Karpas-422 (cell line): ENCODE results near the gene MYH9. TPM values are rescaled to one million over a fixed set of nuclear protein-coding genes. Genes with fewer than 3 reads are reported as not detected.
"Not testable (repeated sequence)": the region's sequence is repeated elsewhere in the genome, so short reads cannot be mapped to it uniquely, and the experiment has no call there.

Experiments used
- DNase-seq: peaks from one replicate; pipeline ENCODE4 v3.0.0-alpha.2; 2015
- H2AFZ ChIP-seq: fragments of 200-600 bp; sonication (generic); 2 replicates; pipeline ENCODE4 v1.6.1; 2014; ENCODE audit warnings: antibody characterized with exemption, low read length, mixed read lengths
- H3K27ac ChIP-seq: fragments of 200-600 bp; sonication (generic); 2 replicates; pipeline ENCODE4 v1.5.1; 2014; ENCODE audit warnings: mild to moderate bottlenecking, low read length, moderate library complexity
- H3K27me3 ChIP-seq: fragments of 200-600 bp; sonication (generic); 2 replicates; pipeline ENCODE4 v1.6.1; 2014; ENCODE audit warnings: low read length, mixed read lengths
- H3K36me3 ChIP-seq: fragments of 200-600 bp; sonication (generic); 2 replicates; pipeline ENCODE4 v1.6.1; 2014; ENCODE audit warnings: low read length, mixed read lengths; ENCODE audit not compliant: insufficient read depth
- H3K4me1 ChIP-seq: fragments of 200-600 bp; sonication (generic); 2 replicates; pipeline ENCODE4 v1.6.1; 2014; ENCODE audit warnings: mild to moderate bottlenecking, low read length, mixed read lengths
- H3K4me2 ChIP-seq: fragments of 200-600 bp; sonication (generic); 2 replicates; pipeline ENCODE4 v1.6.1; 2014; ENCODE audit warnings: low read length, low read depth, mild to moderate bottlenecking; ENCODE audit not compliant: poor library complexity, severe bottlenecking
- H3K4me3 ChIP-seq: fragments of 200-600 bp; sonication (generic); 2 replicates; pipeline ENCODE4 v1.5.1; 2014; ENCODE audit warnings: mild to moderate bottlenecking, antibody characterized with exemption, low read length, mixed read lengths
- H3K79me2 ChIP-seq: fragments of 200-600 bp; sonication (generic); 2 replicates; pipeline ENCODE4 v1.6.1; 2014; ENCODE audit warnings: mild to moderate bottlenecking, low read length, mixed read lengths
- H3K9ac ChIP-seq: fragments of 200-600 bp; sonication (generic); 2 replicates; pipeline ENCODE4 v1.6.0; 2014; ENCODE audit warnings: low read length
- H3K9me2 ChIP-seq: fragments of 200-600 bp; sonication (generic), shearing (Covaris generic); replicated peaks from 2 replicates; pipeline ENCODE4 v1.6.0; 2014; ENCODE audit warnings: mild to moderate bottlenecking, low read length, moderate library complexity; ENCODE audit not compliant: insufficient read depth
- H3K9me3 ChIP-seq: fragments of 300-700, 200-600 bp; sonication (generic); 2 replicates; pipeline ENCODE4 v1.6.1; 2014; ENCODE audit warnings: low read length, mixed read lengths
- H4K20me1 ChIP-seq: fragments of 200-600 bp; sonication (generic); 2 replicates; pipeline ENCODE4 v1.6.1; 2014; ENCODE audit warnings: mild to moderate bottlenecking, antibody characterized with exemption, low read length, low read depth; ENCODE audit not compliant: insufficient read depth
- total RNA-seq: library from RNA; depleted of rRNA; stranded (reverse); fragments of >200 nt; shearing (Covaris generic); gene quantifications from 2 replicates; pipeline ENCODE4 v1.2.3, GENCODE V29; 2014; ENCODE audit warnings: low replicate concordance

MYH9 gene
- total RNA-seq, 1 experiment from 2014 or later: 57.5 TPM

DNA sequence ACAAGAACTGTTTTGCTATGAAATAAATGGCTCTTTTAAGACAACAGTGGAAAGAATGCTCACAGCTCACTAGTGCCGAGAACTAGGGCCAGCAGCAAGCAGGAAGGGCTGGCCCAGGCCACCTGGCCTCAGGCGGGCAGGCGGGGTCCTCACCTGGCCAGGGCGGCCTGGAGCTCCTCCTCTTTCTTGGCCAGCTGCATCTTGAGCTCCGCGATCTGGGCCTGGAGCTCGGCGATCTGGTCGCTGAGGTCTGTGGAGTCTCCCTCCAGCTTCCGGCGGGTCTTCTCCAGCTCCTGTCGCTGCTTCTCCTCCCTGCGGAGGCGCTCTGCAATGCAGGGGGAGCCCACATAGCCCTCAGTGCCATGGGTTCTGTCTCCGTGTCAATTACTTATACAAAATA, 91.1 kb downstream of the MYH9 start:
- Histone ChIP-seq H3K27ac (no peak overlapping the region), H3K9me2 (no peaks in the 10 kb centered on the region), H3K36me3 (peaks cover 37% of the 10 kb centered on the region), H3K27me3 (no peaks in the 10 kb centered on the region), H3K79me2 (no peaks in the 10 kb centered on the region; the same call in 1 of the 2 replicates), H2AFZ (no peak overlapping the region), H4K20me1 (no peaks in the 10 kb centered on the region), H3K9ac (no peak overlapping the region), H3K4me2 (no peak overlapping the region), H3K9me3 (no peaks in the 10 kb centered on the region), H3K4me3 (no peak overlapping the region), H3K4me1 (peaks cover 3% of the 10 kb centered on the region)
- no peak for DNase-seq

DNA sequence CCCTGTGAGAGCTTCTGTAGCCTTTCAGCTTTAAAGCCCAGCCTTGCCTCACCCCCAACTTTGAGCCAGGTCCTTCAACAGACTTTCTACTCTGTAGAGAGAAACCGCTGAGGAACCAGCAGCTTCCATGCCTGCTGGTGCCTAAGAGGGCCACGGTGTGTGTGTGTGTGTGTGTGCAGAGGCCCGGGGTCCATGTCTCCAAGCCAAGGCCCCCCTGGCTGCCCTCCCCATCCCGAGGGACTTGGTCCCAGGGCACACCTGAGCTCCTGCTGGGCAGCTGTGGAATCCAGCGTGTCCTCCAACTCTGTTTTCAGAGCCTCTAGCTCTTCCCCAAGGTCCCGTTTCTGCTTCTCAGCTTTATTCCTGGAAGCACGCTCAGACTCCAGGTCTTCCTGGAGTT, 92.5 kb downstream of the MYH9 start:
- H2AFZ ChIP-seq: no peak overlapping the region
- no peaks in the 10 kb centered on the region for H4K20me1 ChIP-seq
- H3K79me2 ChIP-seq: no peaks in the 10 kb centered on the region
- DNase-seq: no peak
- H3K9me2 ChIP-seq: no peaks in the 10 kb centered on the region
- no peaks in the 10 kb centered on the region for H3K27me3 ChIP-seq
- no peak overlapping the region for H3K27ac ChIP-seq
- peaks cover 34% of the 10 kb centered on the region for H3K36me3 ChIP-seq
- H3K4me3 ChIP-seq: no peak overlapping the region
- H3K4me2 ChIP-seq: no peak overlapping the region
- H3K4me1 ChIP-seq: no peaks in the 10 kb centered on the region
- no peak overlapping the region for H3K9ac ChIP-seq
- no peaks in the 10 kb centered on the region for H3K9me3 ChIP-seq

DNA sequence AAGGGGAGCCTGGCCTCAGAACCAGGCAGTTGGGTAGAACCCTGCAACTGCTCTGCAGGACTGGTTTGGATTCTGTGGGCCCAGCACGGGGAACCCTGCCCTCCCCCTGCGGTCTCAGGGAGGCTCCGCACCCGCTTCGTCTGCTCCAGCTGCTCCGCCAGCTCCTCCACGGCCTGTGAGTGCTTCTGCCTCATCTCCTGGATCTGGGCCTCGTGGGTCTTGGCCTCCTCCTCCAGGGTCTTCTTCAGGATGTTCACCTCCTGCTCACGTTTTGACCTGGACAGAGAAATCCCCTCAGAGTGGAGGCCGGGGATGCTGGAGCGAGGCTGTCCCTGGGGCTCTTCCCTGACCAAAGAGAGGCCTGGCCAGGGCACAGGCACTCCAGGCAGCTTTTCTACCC, 93.0 kb downstream of the MYH9 start:
- no peaks in the 10 kb centered on the region for H3K4me1 ChIP-seq
- H4K20me1 ChIP-seq: no peaks in the 10 kb centered on the region
- H3K27me3 ChIP-seq: no peaks in the 10 kb centered on the region

DNA sequence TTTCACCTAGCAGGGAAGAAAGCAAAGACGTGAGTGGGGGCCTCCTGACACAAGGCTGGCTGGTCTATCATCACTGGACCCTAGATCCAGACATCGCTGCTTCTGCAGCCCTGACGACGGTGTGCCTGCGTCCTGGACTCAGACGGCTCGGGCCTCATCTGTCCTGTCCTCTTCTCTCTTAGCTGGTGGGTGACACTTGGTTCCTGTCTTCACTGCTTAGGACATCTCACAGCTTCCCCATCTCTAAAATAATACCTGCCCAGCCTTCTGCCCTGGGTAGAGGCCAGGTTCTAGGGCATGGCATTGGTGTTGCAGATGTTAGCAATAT, 93.5 kb downstream of the MYH9 start:
- no peak for DNase-seq
- H3K4me1 ChIP-seq: no peaks in the 10 kb centered on the region
- H3K4me2 ChIP-seq: no peak overlapping the region
- no peaks in the 10 kb centered on the region for H3K79me2 ChIP-seq
- no peak overlapping the region for H3K27ac ChIP-seq
- H2AFZ ChIP-seq: no peak overlapping the region
- H3K4me3 ChIP-seq: no peak overlapping the region
- H3K27me3 ChIP-seq: no peaks in the 10 kb centered on the region
- no peaks in the 10 kb centered on the region for H3K9me3 ChIP-seq
- H3K9ac ChIP-seq: no peak overlapping the region
- H3K36me3 ChIP-seq: peaks cover 30% of the 10 kb centered on the region
- no peaks in the 10 kb centered on the region for H4K20me1 ChIP-seq
- H3K9me2 ChIP-seq: no peaks in the 10 kb centered on the region

More for the DNA sequence above, 93.0 kb downstream of the MYH9 start:
- no peak overlapping the region for H3K27ac ChIP-seq
- H3K9me3 ChIP-seq: no peaks in the 10 kb centered on the region
- peaks cover 34% of the 10 kb centered on the region for H3K36me3 ChIP-seq
- no peak overlapping the region for H3K4me2 ChIP-seq
- H3K9ac ChIP-seq: no peak overlapping the region
- no peaks in the 10 kb centered on the region for H3K79me2 ChIP-seq
- no peaks in the 10 kb centered on the region for H3K9me2 ChIP-seq
- no peak overlapping the region for H2AFZ ChIP-seq
- no peak for DNase-seq
- H3K4me3 ChIP-seq: no peak overlapping the region

DNA sequence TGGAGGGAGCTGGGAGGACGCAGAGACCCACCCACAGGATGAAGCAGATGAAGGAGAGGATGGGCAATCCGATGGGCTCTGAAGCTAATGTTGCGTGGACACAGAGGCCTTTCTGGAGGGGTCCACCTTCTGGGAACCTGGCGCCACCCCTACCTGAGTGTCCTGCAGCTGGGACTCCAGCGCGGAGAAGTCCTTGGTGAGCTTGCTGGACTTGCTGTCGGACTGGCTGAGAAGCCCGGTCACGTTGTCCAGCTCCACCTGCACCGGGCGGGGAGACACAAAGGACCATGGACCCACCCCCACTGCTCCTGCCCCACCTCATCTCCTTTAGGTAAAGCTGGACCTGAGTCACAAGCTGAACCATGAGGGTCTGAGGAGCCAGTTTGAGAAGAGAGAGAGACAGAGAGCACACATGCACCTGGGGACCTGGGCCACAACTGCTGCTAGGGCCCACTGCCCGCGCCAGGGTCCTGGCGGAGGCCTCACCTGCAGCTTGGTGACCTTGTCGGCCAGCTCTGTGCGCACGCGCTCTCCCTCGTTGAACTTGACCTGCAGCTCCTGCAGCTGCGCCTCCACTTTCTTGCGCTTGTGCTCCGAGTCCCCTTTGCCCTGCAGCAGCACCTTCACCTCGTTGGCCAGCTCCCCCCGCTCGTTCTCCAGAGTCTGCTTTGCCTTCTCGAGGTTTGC, 94.0 kb downstream of the MYH9 start:
- Histone ChIP-seq H2AFZ (no peak overlapping the region), H3K9me3 (no peaks in the 10 kb centered on the region), H3K36me3 (peaks cover 27% of the 10 kb centered on the region), H3K27me3 (no peaks in the 10 kb centered on the region), H3K4me2 (no peak overlapping the region), H3K4me1 (no peaks in the 10 kb centered on the region), H3K79me2 (no peaks in the 10 kb centered on the region), H3K4me3 (no peak overlapping the region), H3K27ac (no peak overlapping the region), H3K9me2 (no peaks in the 10 kb centered on the region), H3K9ac (no peak overlapping the region), H4K20me1 (no peaks in the 10 kb centered on the region)
- no peak for DNase-seq

DNA sequence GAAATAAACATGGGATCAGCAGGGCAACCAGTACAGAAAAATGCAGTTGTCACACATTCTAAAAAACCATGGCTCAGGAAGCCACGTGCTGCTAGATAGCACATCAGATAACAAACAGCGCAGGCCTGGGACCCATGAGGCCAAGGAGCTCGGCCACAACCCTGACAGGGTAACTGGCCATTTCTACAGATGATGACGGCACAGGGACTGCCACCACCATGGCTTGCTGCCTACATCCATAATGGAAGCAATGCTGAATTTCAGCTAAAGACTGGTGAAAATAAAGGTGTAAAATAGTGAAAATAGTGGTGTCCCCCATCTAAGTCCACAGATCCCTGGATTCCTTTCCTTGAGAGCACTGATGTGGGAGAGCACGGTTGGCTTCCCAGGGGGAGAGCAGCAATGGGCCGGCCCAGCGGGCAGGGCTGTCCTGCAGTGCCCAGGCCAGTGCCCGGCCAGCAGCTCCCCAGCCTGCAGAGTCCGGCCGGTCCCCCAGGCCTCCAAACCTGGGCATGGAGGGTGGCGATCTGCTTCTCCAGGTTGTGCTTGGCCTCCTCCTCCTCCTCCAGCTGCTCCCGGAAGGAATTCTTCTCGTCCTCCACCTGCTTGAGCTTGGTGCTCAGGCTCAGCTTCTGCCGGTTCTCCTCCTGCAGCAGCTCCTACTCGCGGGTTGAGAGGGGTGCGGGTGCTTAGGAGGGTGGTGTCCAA, 94.8 kb downstream of the MYH9 start:
- H3K79me2 ChIP-seq: no peaks in the 10 kb centered on the region
- H3K4me2 ChIP-seq: no peak overlapping the region
- H3K4me3 ChIP-seq: no peak overlapping the region
- no peaks in the 10 kb centered on the region for H3K27me3 ChIP-seq
- no peaks in the 10 kb centered on the region for H4K20me1 ChIP-seq
- H3K27ac ChIP-seq: no peak overlapping the region
- H3K36me3 ChIP-seq: peaks cover 26% of the 10 kb centered on the region
- H3K4me1 ChIP-seq: no peaks in the 10 kb centered on the region
- no peaks in the 10 kb centered on the region for H3K9me2 ChIP-seq
- H3K9ac ChIP-seq: no peak overlapping the region
- no peak overlapping the region for H2AFZ ChIP-seq
- DNase-seq: no peak
- H3K9me3 ChIP-seq: no peaks in the 10 kb centered on the region

DNA sequence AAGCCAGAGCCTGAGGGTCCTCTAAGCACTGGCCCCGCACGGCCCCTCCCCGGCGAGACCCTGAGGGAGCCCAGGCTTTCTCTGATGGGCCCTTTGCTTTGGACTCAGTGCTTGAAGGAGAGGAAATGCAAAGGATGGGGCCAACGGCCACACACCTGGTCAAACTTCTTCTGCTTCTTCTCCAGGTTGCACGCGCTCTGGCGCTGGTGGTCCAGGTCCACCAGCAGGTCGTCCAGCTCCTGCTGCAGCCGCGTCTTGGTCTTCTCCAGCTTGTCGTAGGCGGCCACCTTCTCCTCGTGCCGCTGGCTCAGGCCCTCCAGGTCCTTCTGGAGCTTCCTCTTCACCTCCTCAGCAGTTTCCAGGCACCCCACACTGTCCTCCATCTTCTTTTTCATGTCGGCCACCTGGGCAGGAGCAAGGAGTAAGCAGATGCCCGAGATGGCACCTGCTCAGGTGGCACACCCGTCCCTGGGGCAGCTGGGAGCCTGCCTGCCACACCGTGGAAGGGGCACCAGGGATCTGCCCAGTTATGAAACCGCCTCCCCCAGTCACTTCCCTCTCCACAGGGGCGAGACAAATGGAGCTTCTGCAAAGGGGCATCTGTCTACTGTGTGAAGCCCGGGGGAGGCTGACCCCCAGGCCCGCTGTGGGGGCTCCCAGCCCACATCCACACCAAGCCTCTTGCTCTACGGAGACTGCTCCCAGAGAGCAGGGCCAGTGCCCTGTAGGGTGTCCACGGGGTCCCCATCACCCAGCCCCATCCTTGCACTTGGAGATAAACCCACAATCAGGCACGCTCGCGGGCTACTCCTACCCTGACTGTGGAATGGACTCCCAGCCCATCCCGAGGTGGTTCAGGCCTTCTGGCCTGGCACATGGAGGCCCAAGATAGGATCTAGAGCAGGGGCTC, 95.7 kb downstream of the MYH9 start:
- no peaks in the 10 kb centered on the region for H3K9me2 ChIP-seq
- no peaks in the 10 kb centered on the region for H4K20me1 ChIP-seq
- H3K27ac ChIP-seq: no peak overlapping the region

DNA sequence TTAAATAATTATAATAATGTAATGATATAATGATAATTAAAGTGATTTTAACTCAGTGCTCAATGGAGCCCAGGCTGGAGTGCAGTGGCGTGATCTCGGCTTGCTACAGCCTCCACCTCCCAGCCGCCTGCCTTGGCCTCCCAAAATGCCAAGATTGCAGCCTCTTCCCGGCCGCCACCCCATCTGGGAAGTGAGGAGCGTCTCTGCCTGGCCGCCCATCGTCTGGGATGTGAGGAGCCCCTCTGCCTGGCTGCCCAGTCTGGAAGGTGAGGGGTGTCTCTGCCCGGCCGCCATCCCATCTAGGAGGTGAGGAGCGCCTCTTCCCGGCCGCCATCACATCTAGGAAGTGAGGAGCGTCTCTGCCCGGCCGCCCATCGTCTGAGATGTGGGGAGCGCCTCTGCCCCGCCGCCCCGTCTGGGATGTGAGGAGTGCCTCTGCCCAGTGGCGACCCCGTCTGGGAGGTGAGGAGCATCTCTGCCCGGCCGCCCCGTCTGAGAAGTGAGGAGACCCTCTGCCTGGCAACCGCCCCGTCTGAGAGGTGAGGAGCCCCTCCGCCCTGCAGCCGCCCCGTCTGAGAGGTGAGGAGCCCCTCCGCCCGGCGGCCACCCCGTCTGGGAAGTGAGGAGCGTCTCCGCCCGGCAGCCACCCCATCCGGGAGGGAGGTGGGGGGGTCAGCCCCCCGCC, 97.2 kb downstream of the MYH9 start:
- not testable (repeated sequence) for H3K79me2 ChIP-seq, H3K4me2 ChIP-seq, H3K27me3 ChIP-seq, DNase-seq, H3K9me3 ChIP-seq, H2AFZ ChIP-seq, H3K4me3 ChIP-seq, H3K27ac ChIP-seq, H3K4me1 ChIP-seq, H4K20me1 ChIP-seq, H3K9me2 ChIP-seq, H3K9ac ChIP-seq
- peaks cover 28% of the 10 kb centered on the region for H3K36me3 ChIP-seq

More for the DNA sequence above, 95.7 kb downstream of the MYH9 start:
- Histone ChIP-seq H3K4me1 (no peaks in the 10 kb centered on the region), H3K4me2 (no peak overlapping the region), H3K9ac (no peak overlapping the region), H3K27me3 (no peaks in the 10 kb centered on the region), H2AFZ (no peak overlapping the region), H3K79me2 (no peaks in the 10 kb centered on the region), H3K9me3 (no peaks in the 10 kb centered on the region), H3K4me3 (no peak overlapping the region), H3K36me3 (peaks cover 28% of the 10 kb centered on the region)
- no peak for DNase-seq
